GM19372 (cell line): Measurements from ENCODE around the gene AMZ1.

Experiments
- ATAC-seq: cut with Tn5 transposase; IDR thresholded peaks from one replicate; pipeline ENCODE4 v1.9.1; 2021; ENCODE audit warnings: mild to moderate bottlenecking, low read depth, moderate library complexity; ENCODE audit not compliant: unreplicated experiment

The AMZ1 gene

DNA sequence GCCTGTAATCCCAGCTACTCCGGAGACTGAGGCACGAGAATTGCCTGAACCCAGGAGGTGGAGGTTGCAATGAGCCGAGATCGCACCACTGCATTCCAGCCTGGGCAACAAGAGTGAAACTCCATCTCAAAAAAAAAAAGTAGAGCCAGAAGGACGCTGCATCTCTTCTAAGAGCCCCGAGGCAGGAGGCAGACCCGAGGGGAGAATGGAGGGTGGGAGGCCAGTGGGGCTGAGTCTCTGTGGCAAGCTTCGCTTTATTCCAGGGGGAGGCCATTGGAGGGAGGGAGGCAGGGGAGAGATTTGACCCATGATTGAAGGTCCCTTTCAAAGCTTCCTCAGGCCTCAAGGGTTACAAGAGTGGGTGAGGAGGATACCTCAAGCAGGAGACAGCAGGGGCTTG, 37.6 kb upstream of the AMZ1 start:
- ATAC-seq, result no peak

DNA sequence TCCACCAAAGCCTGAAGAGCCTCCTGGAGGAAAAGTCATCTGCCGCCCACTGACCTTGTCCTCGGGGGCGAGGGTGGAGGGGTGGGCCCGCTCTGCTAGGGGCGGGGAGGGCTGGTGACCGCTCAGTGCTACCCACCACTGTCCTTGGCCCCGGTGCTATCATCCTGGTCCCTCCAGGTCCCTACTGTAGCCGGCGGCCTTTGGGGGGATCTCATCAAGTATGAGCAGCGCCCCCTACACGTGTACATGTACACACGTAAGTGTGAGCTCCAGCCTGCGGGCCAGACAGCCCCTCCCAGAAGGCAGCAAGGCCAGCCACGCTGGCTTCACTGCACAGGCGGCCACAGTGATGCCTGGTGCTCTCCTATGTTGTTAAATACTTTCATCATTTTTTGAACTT, 36.7 kb upstream of the AMZ1 start:
- no peak for ATAC-seq

DNA sequence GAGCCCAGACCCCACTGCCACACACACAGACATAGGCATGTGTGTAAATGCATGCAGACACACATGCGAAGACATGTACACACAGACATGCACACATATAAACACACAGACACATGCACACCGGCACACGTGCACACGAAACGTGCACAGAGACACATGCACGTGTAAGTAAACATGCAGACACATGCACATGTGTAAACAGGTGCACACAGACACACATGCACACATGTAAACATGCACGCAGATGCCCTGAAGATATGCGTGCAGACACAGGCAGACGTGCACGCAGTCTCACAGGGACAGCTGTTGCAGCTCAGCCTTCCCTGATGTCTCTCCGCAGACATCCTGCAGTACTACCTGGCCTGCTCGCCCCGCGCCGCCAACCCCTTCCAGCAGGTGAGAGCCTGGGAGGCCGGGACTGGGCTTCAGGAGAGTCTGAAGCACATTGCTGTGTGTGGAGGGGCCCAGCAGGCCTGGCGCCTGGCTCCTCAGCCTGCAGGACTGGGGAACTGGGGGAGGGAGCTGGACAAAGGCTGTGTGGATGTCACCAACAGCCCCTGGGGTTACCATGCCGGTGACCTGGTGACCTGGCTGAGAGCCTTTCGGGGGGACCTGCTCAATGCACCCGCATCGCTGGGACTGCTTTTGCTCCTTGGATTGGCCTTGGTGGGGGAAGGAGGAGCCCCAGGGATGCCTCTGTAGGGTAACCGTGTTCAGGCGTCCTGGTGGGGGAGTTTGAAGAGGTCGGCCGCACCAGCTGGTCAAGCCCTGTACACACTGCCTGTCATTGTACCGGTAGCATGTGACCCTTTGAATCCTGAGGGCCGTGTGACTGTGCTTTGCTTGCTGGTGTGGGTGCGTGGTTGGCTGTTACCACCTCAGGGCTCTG, 35.9 kb upstream of the AMZ1 start:
- ATAC-seq, result no peak

DNA sequence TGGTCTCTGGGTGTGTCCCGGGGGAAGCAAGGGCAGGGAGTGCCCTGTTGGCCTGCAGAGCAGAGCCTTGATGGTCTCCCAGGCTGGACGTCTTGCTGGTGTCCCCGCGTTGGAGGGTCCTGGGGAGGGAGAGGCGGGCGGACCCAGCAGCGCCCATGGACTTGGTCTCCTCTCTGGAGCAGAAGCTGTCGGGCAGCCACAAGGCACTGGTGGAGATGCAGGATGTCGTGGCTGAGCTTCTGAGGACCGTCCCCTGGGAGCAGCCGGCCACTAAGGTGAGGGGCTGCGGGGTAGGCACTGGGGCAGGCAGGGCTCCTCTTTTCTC, 35.3 kb upstream of the AMZ1 start:
- no peak for ATAC-seq

- ATAC-seq, result no peak
These were observed 33.9 kb upstream of the AMZ1 start for GRCh38 chr7:2654059-2654458.

DNA sequence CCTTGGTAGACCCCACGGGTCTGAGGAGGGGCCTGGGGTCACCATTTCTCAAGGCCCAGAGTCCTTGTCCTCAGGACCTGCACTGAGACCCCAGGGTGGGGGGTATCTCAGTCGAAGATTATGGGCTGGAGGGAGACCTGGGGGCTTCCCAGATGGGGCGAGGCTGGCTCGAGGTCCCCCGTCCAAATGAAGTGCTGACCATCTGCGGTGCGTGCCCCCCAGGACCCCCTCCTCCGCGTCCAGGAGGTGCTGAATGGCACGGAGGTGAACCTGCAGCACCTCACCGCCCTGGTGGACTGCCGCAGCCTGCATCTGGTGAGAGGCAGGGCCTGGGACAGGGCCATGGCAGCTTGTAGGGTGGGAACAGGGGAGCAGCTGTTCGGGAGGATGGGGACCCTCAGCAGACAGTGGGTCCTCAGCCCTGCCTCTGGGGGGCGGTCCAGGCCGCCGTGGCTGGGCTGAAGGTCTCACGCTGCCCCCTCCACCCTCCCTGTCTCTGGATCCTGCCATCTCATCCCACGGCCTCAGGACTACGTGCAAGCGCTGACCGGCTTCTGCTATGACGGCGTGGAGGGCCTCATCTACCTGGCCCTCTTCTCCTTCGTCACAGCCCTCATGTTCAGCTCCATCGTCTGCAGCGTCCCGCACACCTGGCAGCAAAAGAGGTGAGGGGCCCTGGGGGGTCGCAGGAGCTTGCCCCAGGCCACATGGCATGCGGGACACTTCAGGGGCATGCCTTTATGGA, 32.0 kb upstream of the AMZ1 start:
- ATAC-seq, result no peak

- no peak for ATAC-seq
These were observed 30.8 kb upstream of the AMZ1 start for GRCh38 chr7:2657208-2657607.

- ATAC-seq, result no peak
These were observed 29.9 kb upstream of the AMZ1 start for GRCh38 chr7:2657920-2658671.

GRCh38 chr7:2658941-2659340, 29.1 kb upstream of the AMZ1 start:
- no peak for ATAC-seq

GRCh38 chr7:2659556-2660358, 28.2 kb upstream of the AMZ1 start:
- ATAC-seq, result no peak

- ATAC-seq, result no peak
These were observed 27.5 kb upstream of the AMZ1 start for GRCh38 chr7:2660359-2661095.

GRCh38 chr7:2661096-2661449, 26.9 kb upstream of the AMZ1 start:
- ATAC-seq, result no peak

GRCh38 chr7:2661602-2662272, 26.3 kb upstream of the AMZ1 start:
- ATAC-seq, result no peak

GRCh38 chr7:2662273-2663120, 25.5 kb upstream of the AMZ1 start:
- no peak for ATAC-seq

GRCh38 chr7:2663121-2663886, 24.7 kb upstream of the AMZ1 start:
- no peak for ATAC-seq

GRCh38 chr7:2663960-2664359, 24.0 kb upstream of the AMZ1 start:
- no peak for ATAC-seq

DNA sequence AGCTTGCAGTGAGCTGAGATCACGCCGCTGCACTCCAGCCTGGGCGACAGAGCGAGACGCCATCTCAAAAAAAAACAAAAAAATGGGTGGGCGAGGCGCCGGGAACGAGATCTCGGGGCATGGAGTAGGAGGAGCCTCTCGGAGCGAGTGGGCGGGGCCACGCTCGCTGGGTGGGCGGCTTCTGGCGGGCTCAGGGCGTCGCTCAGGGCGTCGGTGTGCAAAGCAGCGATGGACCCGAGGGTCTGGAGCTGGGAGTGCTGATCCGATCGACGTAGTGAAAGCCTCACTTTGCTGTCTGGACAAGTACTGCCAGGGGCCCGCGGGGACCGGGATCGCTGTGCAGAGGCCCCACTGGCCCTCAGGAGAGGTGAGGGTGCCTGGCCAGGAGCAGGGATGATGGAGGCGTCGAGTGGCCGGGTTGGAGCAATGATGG, 22.6 kb upstream of the AMZ1 start:
- ATAC-seq, result no peak

DNA sequence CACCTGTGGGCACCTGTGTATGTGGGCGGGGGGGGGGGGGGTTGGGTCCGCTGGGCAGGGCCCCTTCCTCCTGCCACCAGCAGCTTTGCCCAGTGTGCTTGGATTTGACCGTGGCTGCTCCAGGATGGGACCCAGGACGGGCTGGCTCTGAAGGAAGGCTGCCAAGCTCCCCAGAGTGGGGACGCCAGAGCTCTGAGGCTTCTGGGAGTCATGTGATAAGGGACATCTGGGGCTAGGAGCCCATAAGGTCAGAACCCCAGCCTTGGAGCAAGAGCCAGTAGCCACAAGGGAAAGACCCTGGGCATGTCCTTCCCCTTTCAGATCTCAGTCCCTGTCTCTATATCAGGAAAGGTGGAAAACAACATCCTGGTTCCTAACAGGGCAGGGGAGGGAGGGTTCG, 21.8 kb upstream of the AMZ1 start:
- no peak for ATAC-seq
